ENCODE data around the gene CCDC178.

CCDC178 gene

GRCh38 chr18:32909798-32910561, 530.5 kb downstream of the CCDC178 start:
- DNase-seq = no peak

GRCh38 chr18:32908424-32908805, 532.1 kb downstream of the CCDC178 start:
- no peak for DNase-seq

- DNase-seq = no peak
Measured at GRCh38 chr18:32907648-32908423, 532.7 kb downstream of the CCDC178 start.

- no peak for DNase-seq
Measured at GRCh38 chr18:32907311-32907585, 533.3 kb downstream of the CCDC178 start.

- DNase-seq = peak; percentile 70
Measured at GRCh38 chr18:32906506-32907310, 533.8 kb downstream of the CCDC178 start.

GRCh38 chr18:32905651-32906050, 534.9 kb downstream of the CCDC178 start:
- no peak for DNase-seq

GRCh38 chr18:32902568-32903330, 537.8 kb downstream of the CCDC178 start:
- no peak for DNase-seq

GRCh38 chr18:32899819-32900218, 540.7 kb downstream of the CCDC178 start:
- DNase-seq = no peak

- no peak for DNase-seq
Measured at GRCh38 chr18:32896776-32897547, 543.6 kb downstream of the CCDC178 start.

- DNase-seq = no peak
Measured at GRCh38 chr18:32893915-32894314, 546.6 kb downstream of the CCDC178 start.

GRCh38 chr18:32891797-32892196, 548.7 kb downstream of the CCDC178 start:
- DNase-seq = peak; percentile 94

- no peak for DNase-seq
Measured at GRCh38 chr18:32891130-32891529, 549.4 kb downstream of the CCDC178 start.

GRCh38 chr18:32889615-32890593, 550.6 kb downstream of the CCDC178 start:
- no peak for DNase-seq

GRCh38 chr18:32888306-32888705, 552.2 kb downstream of the CCDC178 start:
- no peak for DNase-seq

Measured in NCI-H510A treated with DMSO at 0.1 percent for 48 hours (cell line).